A549 (cell line): Measurements from ENCODE around the gene TRPM2. TPM values are rescaled to one million over a fixed set of nuclear protein-coding genes. Genes with fewer than 3 reads are reported as not detected.

Experiments used
- ATAC-seq, 2 experiments: fragments of 200-7000 bp in 1 of 2; fragments of >200 bp in 1 of 2; cut with Nextera tagmentation in 1 of 2; cut with Tn5 transposase in 1 of 2; 3 replicates each; pipeline versions ENCODE4 v1.8.0 to v1.9.1; 2018 to 2020; ENCODE audit warnings: mild to moderate bottlenecking in 1 of 2, moderate library complexity in 1 of 2
- CTCF ChIA-PET: fragments of 300-600 bp; sonication (Branson Sonifier 250); formaldehyde crosslinking; extraction: SDS; loops from one replicate; lab custom pipeline; 2021; ENCODE audit warnings: antibody characterized with exemption, inconsistent platforms; lab: Yijun Ruan, JAX
- POLR2A ChIA-PET: fragments of 350-600 bp; formaldehyde crosslinking; extraction: SDS; loops from one replicate; lab custom pipeline; 2021; ENCODE audit warnings: antibody characterized with exemption, inconsistent platforms; lab: Yijun Ruan, JAX
- DNase-seq, 2 experiments: peaks; one replicate each; pipeline versions ENCODE4 v3.0.0 to v3.0.0-alpha.2; 2011 to 2016; ENCODE audit warnings: low read depth in 1 of 2, low spot score in 1 of 2
- FAIRE-seq: peaks from 2 replicates; lab custom pipeline; 2011; peaks lifted over from hg19 to GRCh38; lab: Jason Lieb, UNC
- H3K27ac ChIP-seq, 2 experiments: fragments of >200 bp; sonication (Bioruptor Twin); formaldehyde crosslinking; 3 replicates each; pipeline ENCODE4 v1.5.1; 2016 to 2017
- H3K4me1 ChIP-seq: fragments of >200 bp; sonication (Bioruptor Twin); formaldehyde crosslinking; 3 replicates; pipeline ENCODE4 v1.6.1; 2016
- H3K4me2 ChIP-seq: fragments of >200 bp; sonication (Bioruptor Twin); formaldehyde crosslinking; 3 replicates; pipeline ENCODE4 v1.6.1; 2016
- H3K4me3 ChIP-seq: fragments of >200 bp; sonication (Bioruptor Twin); formaldehyde crosslinking; 3 replicates; pipeline ENCODE4 v1.5.1; 2016
- H3K9me3 ChIP-seq: fragments of >200 bp; sonication (Bioruptor Twin); formaldehyde crosslinking; 3 replicates; pipeline ENCODE4 v1.6.1; 2016
- ATOH8 ChIP-seq: fragments of 250-450 bp; sonication (Bioruptor Pico); IDR thresholded peaks from 2 replicates; pipeline ENCODE4 v1.5.0; 2020; ENCODE audit warnings: low read depth, mild to moderate bottlenecking, moderate library complexity
- BHLHE40 ChIP-seq: IDR thresholded peaks from 2 replicates; pipeline ENCODE4 v1.6.1; 2012; ENCODE audit warnings: low read depth, low read length, inconsistent platforms
- CBX8 ChIP-seq: fragments of 200-600 bp; sonication (generic); IDR thresholded peaks from 2 replicates; pipeline ENCODE4 v1.6.1; 2016
- CEBPB ChIP-seq, 2 experiments: fragments of >200 bp in 1 of 2; sonication (Bioruptor Twin) in 1 of 2; formaldehyde crosslinking in 1 of 2; IDR thresholded peaks; 2 replicates each; pipeline ENCODE4 v1.6.1; 2012 to 2016
- CHD4 ChIP-seq: fragments of 200-600 bp; sonication (generic); IDR thresholded peaks from 2 replicates; pipeline ENCODE4 v1.6.1; 2016; ENCODE audit warnings: antibody characterized with exemption, mild to moderate bottlenecking, borderline replicate concordance
- E2F6 ChIP-seq: IDR thresholded peaks from 2 replicates; pipeline ENCODE4 v1.6.1; 2012; ENCODE audit warnings: low read depth, borderline replicate concordance
- EHMT2 ChIP-seq: fragments of 200-600 bp; sonication (generic); IDR thresholded peaks from 2 replicates; pipeline ENCODE4 v1.6.1; 2016; ENCODE audit warnings: antibody characterized with exemption, low read depth, mild to moderate bottlenecking, moderate library complexity
- ELK1 ChIP-seq: fragments of 150-350 bp; IDR thresholded peaks from 2 replicates; pipeline ENCODE4 v1.6.1; 2014; ENCODE audit warnings: low read depth, mild to moderate bottlenecking, low read length
- EP300 ChIP-seq, 2 experiments: fragments of >200 bp; sonication (Bioruptor Twin); formaldehyde crosslinking; IDR thresholded peaks; 2 replicates in 1 of 2; 3 replicates in 1 of 2; pipeline ENCODE4 v1.6.1; 2016 to 2017
- FOSL2 ChIP-seq, 2 experiments: fragments of 450-650 bp in 1 of 2; fragments of >200 bp in 1 of 2; sonication (Bioruptor Twin) in 1 of 2; formaldehyde crosslinking; IDR thresholded peaks; 2 replicates each; pipeline versions ENCODE4 v1.5.0 to v1.6.1; 2016 to 2020; ENCODE audit warnings: mild to moderate bottlenecking in 1 of 2, moderate library complexity in 1 of 2
- HES2 ChIP-seq: fragments of >200 bp; sonication (Bioruptor Twin); formaldehyde crosslinking; IDR thresholded peaks from 2 replicates; pipeline ENCODE4 v1.6.1; 2016
- HOXA7 ChIP-seq: fragments of 250-450 bp; sonication (Bioruptor Pico); IDR thresholded peaks from 2 replicates; pipeline ENCODE4 v1.5.0; 2020; ENCODE audit warnings: mild to moderate bottlenecking, moderate library complexity
- JUNB ChIP-seq: fragments of >200 bp; sonication (Bioruptor Twin); formaldehyde crosslinking; IDR thresholded peaks from 2 replicates; pipeline ENCODE4 v1.6.1; 2016
- KDM1A ChIP-seq: fragments of 200-600 bp; sonication (generic); IDR thresholded peaks from 2 replicates; pipeline ENCODE4 v1.6.1; 2016; ENCODE audit warnings: low read depth, mild to moderate bottlenecking
- MAX ChIP-seq: IDR thresholded peaks from 2 replicates; pipeline ENCODE4 v1.6.1; 2012
- NPAS2 ChIP-seq: fragments of 250-450 bp; sonication (Bioruptor Pico); IDR thresholded peaks from 2 replicates; pipeline ENCODE4 v1.8.0; 2022; ENCODE audit warnings: mild to moderate bottlenecking, moderate library complexity, borderline replicate concordance
- NR3C1 ChIP-seq: fragments of >200 bp; sonication (Bioruptor Twin); formaldehyde crosslinking; IDR thresholded peaks from 3 replicates; pipeline ENCODE4 v1.6.1; 2017
- PBX3 ChIP-seq: IDR thresholded peaks from 2 replicates; pipeline ENCODE4 v1.6.1; 2012
- POLR2A ChIP-seq: IDR thresholded peaks from 2 replicates; pipeline ENCODE4 v1.6.1; 2012; ENCODE audit warnings: mild to moderate bottlenecking, low read length
- POLR2AphosphoS2 ChIP-seq: conservative IDR thresholded peaks from 2 replicates; pipeline ENCODE4 v1.6.1; 2012; ENCODE audit warnings: low read length, improper control_type of control experiment, inconsistent platforms
- SMC3 ChIP-seq: fragments of >200 bp; sonication (Bioruptor Twin); formaldehyde crosslinking; IDR thresholded peaks from 3 replicates; pipeline ENCODE4 v1.6.1; 2018; ENCODE audit warnings: inconsistent platforms
- TFCP2L1 ChIP-seq: fragments of 250-450 bp; sonication (Bioruptor Pico); IDR thresholded peaks from 2 replicates; pipeline ENCODE4 v1.5.0; 2021; ENCODE audit warnings: mild to moderate bottlenecking
- TP53 ChIP-seq: fragments of 250-450 bp; sonication (Bioruptor Pico); IDR thresholded peaks from 2 replicates; pipeline ENCODE4 v1.5.0; 2021; ENCODE audit warnings: mild to moderate bottlenecking, moderate library complexity
- ZFP36 ChIP-seq: fragments of 450-650 bp; IDR thresholded peaks from 2 replicates; pipeline ENCODE4 v1.6.1; 2014; ENCODE audit warnings: borderline replicate concordance; ENCODE audit not compliant: partially characterized antibody
- ZNF302 ChIP-seq: fragments of 250-450 bp; sonication (Bioruptor Pico); IDR thresholded peaks from 2 replicates; pipeline ENCODE4 v1.9.0; 2021; ENCODE audit warnings: inconsistent platforms, mild to moderate bottlenecking, moderate library complexity
- ZSCAN20 ChIP-seq: fragments of 250-450 bp; sonication (Bioruptor Pico); IDR thresholded peaks from 2 replicates; pipeline ENCODE4 v1.8.0; 2022; ENCODE audit warnings: mild to moderate bottlenecking, moderate library complexity
- WGBS: methylation state at CpG from one replicate; pipeline ENCODE4 v1.1.6; 2017; ENCODE audit errors: missing lambda C conversion rate; 5-methylcytosine and 5-hydroxymethylcytosine counted together
- polyA plus RNA-seq, 4 experiments: library from polyadenylated mRNA; depleted of rRNA in 3 of 4; stranded (reverse); fragments of >200 nt; fragmentation: RNase III in 1 of 4; extraction: RNeasy Plus Mini Kit Qiagen cat#74134 plus additional on column Dnase treatment in 1 of 4; gene quantifications; 2 replicates in 3 of 4; 3 replicates in 1 of 4; pipeline ENCODE4 v1.2.3, GENCODE V29; 2011 to 2017

The TRPM2 gene
- polyA plus RNA-seq, 2 of the 4 experiments (the other 2 are of a cell fraction), result 3.2 to 5.5 TPM

- 95% methylated on average over 11 of the region's 11 CpGs for whole genome bisulfite sequencing
- Histone ChIP-seq H3K4me3 (no peak overlapping the region), H3K27ac (no peak overlapping the region), H3K4me1 (no peaks in the 10 kb centered on the region), H3K4me2 (no peak overlapping the region), H3K9me3 (no peaks in the 10 kb centered on the region)
- DNase-seq (no peak), ATAC-seq (no peak), FAIRE-seq (no peak)
- POLR2A ChIA-PET, result interaction anchor here (1.4 kb wide), 1 partner anchor 11 kb away, joined by 6 read pairs; the partner anchor contains the start of gene CFAP410
- CTCF ChIA-PET, result interaction anchor here (1.2 kb wide), 1 partner anchor 8 kb away, joined by 3 read pairs; no protein-coding TSS in a partner anchor
- no peak for TF ChIP-seq ZNF302 (CRISPR knock-in tag)
- no peak for TF ChIP-seq KDM1A
- no peak for TF ChIP-seq ELK1
- no peak for TF ChIP-seq TP53 (CRISPR knock-in tag)
- TF ChIP-seq HOXA7 (CRISPR knock-in tag), result no peak
- no peak for TF ChIP-seq FOSL2 (IDR thresholded peaks at IDR 0.05)
- TF ChIP-seq FOSL2 (CRISPR knock-in tag; IDR thresholded peaks at IDR 0.05), result no peak
- TF ChIP-seq EP300 (IDR thresholded peaks at IDR 0.05), result no peak
- TF ChIP-seq POLR2AphosphoS2, result no peak
- TF ChIP-seq CEBPB (IDR thresholded peaks at IDR 0.05), result no peak
- TF ChIP-seq ATOH8, result no peak
- no peak for TF ChIP-seq POLR2A
- TF ChIP-seq ZSCAN20, result no peak
- no peak for TF ChIP-seq NR3C1
- no peak for TF ChIP-seq EHMT2
Measured at GRCh38 chr21:44327603-44327974, 25.8 kb upstream of the TRPM2 start.

GRCh38 chr21:44328242-44328895 lies 25.1 kb upstream of the TRPM2 start:
- ATAC-seq, result no peak
- Histone ChIP-seq H3K4me1 (no peaks in the 10 kb centered on the region), H3K4me2 (no peak overlapping the region), H3K4me3 (no peak overlapping the region), H3K27ac (no peak overlapping the region), H3K9me3 (no peaks in the 10 kb centered on the region)
- DNase-seq, result no peak
- TF ChIP-seq KDM1A, result no peak
- no peak for TF ChIP-seq CBX8
- no peak for TF ChIP-seq ZSCAN20
- TF ChIP-seq E2F6, result no peak
- no peak for TF ChIP-seq PBX3
- no peak for TF ChIP-seq BHLHE40
- no peak for TF ChIP-seq SMC3
- TF ChIP-seq TFCP2L1 (CRISPR knock-in tag), result no peak
- TF ChIP-seq MAX, result no peak
- TF ChIP-seq ZFP36, result no peak
- TF ChIP-seq ELK1, result no peak
- TF ChIP-seq NPAS2 (CRISPR knock-in tag), result no peak
- no peak for TF ChIP-seq POLR2AphosphoS2
- TF ChIP-seq NR3C1, result no peak
- TF ChIP-seq JUNB, result no peak
- no peak for TF ChIP-seq CHD4
- TF ChIP-seq HES2, result no peak
- no peak for FAIRE-seq
- CTCF ChIA-PET, result interaction anchor here (0.9 to 1.2 kb wide), 3 partner anchors 9 to 27 kb away, joined by 3 to 5 read pairs (median 3); no protein-coding TSS in a partner anchor
- POLR2A ChIA-PET, result interaction anchor here (1.4 kb wide), 1 partner anchor 11 kb away, joined by 6 read pairs; the partner anchor contains the start of gene CFAP410
- WGBS, result 85% methylated on average over 18 of the region's 25 CpGs
